IPS DF 4.7 (cell line): ENCODE results near the gene FAM124A.
A peak's percentile ranks its signal among the peaks of the same experiment; 100 is the strongest.

ENCODE experiments used
- DNase-seq: peaks from one replicate; pipeline ENCODE4 v3.0.0-alpha.2; 2013; ENCODE audit warnings: low spot score; ENCODE audit errors: extremely low read depth

Gene FAM124A

GRCh38 chr13:51305271-51305967 is 83.2 kb downstream of the FAM124A start:
- no peak for DNase-seq

GRCh38 chr13:51308781-51309180 is 86.6 kb downstream of the FAM124A start:
- no peak for DNase-seq

GRCh38 chr13:51311231-51311630 is 89.0 kb downstream of the FAM124A start:
- DNase-seq, result no peak

- no peak for DNase-seq
Observed at GRCh38 chr13:51311957-51312520, 89.8 kb downstream of the FAM124A start.

GRCh38 chr13:51313619-51314018 is 91.4 kb downstream of the FAM124A start:
- no peak for DNase-seq

- no peak for DNase-seq
Observed at GRCh38 chr13:51317262-51317661, 95.1 kb downstream of the FAM124A start.

GRCh38 chr13:51318015-51318414 is 95.8 kb downstream of the FAM124A start:
- DNase-seq, result no peak

- DNase-seq, result no peak
Observed at GRCh38 chr13:51318876-51319275, 96.7 kb downstream of the FAM124A start.

- DNase-seq, result no peak
Observed at GRCh38 chr13:51321836-51322235, 99.6 kb downstream of the FAM124A start.

GRCh38 chr13:51322826-51323225 is 100.6 kb downstream of the FAM124A start:
- DNase-seq, result no peak

- no peak for DNase-seq
Observed at GRCh38 chr13:51323824-51324511, 101.8 kb downstream of the FAM124A start.

- no peak for DNase-seq
Observed at GRCh38 chr13:51324714-51325420, 102.7 kb downstream of the FAM124A start.

GRCh38 chr13:51325837-51326236 is 103.6 kb downstream of the FAM124A start:
- DNase-seq, result no peak

GRCh38 chr13:51326777-51327176 is 104.6 kb downstream of the FAM124A start:
- no peak for DNase-seq

GRCh38 chr13:51327961-51328360 is 105.8 kb downstream of the FAM124A start:
- DNase-seq, result no peak

- DNase-seq, result peak; percentile 84
Observed at GRCh38 chr13:51328488-51328887, 106.3 kb downstream of the FAM124A start.

GRCh38 chr13:51329606-51330005 is 107.4 kb downstream of the FAM124A start:
- DNase-seq, result no peak

GRCh38 chr13:51330791-51331190 is 108.6 kb downstream of the FAM124A start:
- DNase-seq, result no peak

GRCh38 chr13:51331354-51331861 is 109.2 kb downstream of the FAM124A start:
- DNase-seq, result no peak

GRCh38 chr13:51332566-51333361 is 110.6 kb downstream of the FAM124A start:
- no peak for DNase-seq

- DNase-seq, result no peak
Observed at GRCh38 chr13:51333421-51333820, 111.2 kb downstream of the FAM124A start.
